ENCODE data around the gene ARMH4. TPM values are rescaled to one million over a fixed set of nuclear protein-coding genes. Genes with fewer than 3 reads are reported as not detected.

Gene ARMH4
- total RNA-seq, 1 experiment from 2014 or later, result 7.8 TPM

GRCh38 chr14:57987596-57988300 lies 164.3 kb downstream of the ARMH4 start:
- Histone ChIP-seq H3K4me3 (ENCODE audit: low read depth, low read length, poor library complexity, severe bottlenecking) (no peak overlapping the region), H3K36me3 (ENCODE audit: insufficient read depth, low read length, poor library complexity, severe bottlenecking) (no peaks in the 10 kb centered on the region), H3K4me1 (ENCODE audit: insufficient read depth, low read length, poor library complexity, severe bottlenecking) (no peaks in the 10 kb centered on the region), H3K9me3 (ENCODE audit: low read depth, low read length, poor library complexity, severe bottlenecking) (no peaks in the 10 kb centered on the region), H3K27ac (ENCODE audit: low read depth, low read length, poor library complexity, severe bottlenecking) (no peak overlapping the region), H3K27me3 (replicated peaks; ENCODE audit: insufficient read depth, low read depth, low read length, poor library complexity) (no peaks in the 10 kb centered on the region)
- CTCF ChIA-PET, result no interaction called here
- intact Hi-C loops (cut with micrococcal nuclease; ENCODE audit: unreplicated experiment), result no loop called here
- no TSS peak for BruUV-seq (replicated peaks)
- DNase-seq (ENCODE audit: low spot score), result no peak
- POLR2A ChIA-PET (ENCODE audit: low non-redundant PET), result no interaction called here
- no peak for TF ChIP-seq EZH2 (IDR thresholded peaks at IDR 0.05; ENCODE audit: borderline replicate concordance, low read depth, low read length, poor library complexity, severe bottlenecking)
- no peak for TF ChIP-seq CTCF (conservative IDR thresholded peaks at IDR 0.05; ENCODE audit: low read depth, low read length)

GRCh38 chr14:57987051-57987450 lies 165.0 kb downstream of the ARMH4 start:
- Histone ChIP-seq H3K27ac (ENCODE audit: low read depth, low read length, poor library complexity, severe bottlenecking) (no peak overlapping the region), H3K9me3 (ENCODE audit: low read depth, low read length, poor library complexity, severe bottlenecking) (no peaks in the 10 kb centered on the region), H3K36me3 (ENCODE audit: insufficient read depth, low read length, poor library complexity, severe bottlenecking) (no peaks in the 10 kb centered on the region), H3K27me3 (replicated peaks; ENCODE audit: insufficient read depth, low read depth, low read length, poor library complexity) (no peaks in the 10 kb centered on the region), H3K4me1 (ENCODE audit: insufficient read depth, low read length, poor library complexity, severe bottlenecking) (no peaks in the 10 kb centered on the region), H3K4me3 (ENCODE audit: low read depth, low read length, poor library complexity, severe bottlenecking) (no peak overlapping the region)
- intact Hi-C loops (cut with micrococcal nuclease; ENCODE audit: unreplicated experiment), result no loop called here
- TF ChIP-seq EZH2 (IDR thresholded peaks at IDR 0.05; ENCODE audit: borderline replicate concordance, low read depth, low read length, poor library complexity, severe bottlenecking) (no peak), CTCF (conservative IDR thresholded peaks at IDR 0.05; ENCODE audit: low read depth, low read length) (no peak)
- ChIA-PET CTCF (no interaction called here), POLR2A (ENCODE audit: low non-redundant PET) (no interaction called here)
- no TSS peak for BruUV-seq (replicated peaks)
- no peak for DNase-seq (ENCODE audit: low spot score)

GRCh38 chr14:57982804-57983634 lies 169.0 kb downstream of the ARMH4 start:
- no peak overlapping the region for H3K27ac ChIP-seq (ENCODE audit: low read depth, low read length, poor library complexity, severe bottlenecking)
- BruUV-seq (replicated peaks), result no TSS peak
- H3K4me3 ChIP-seq (ENCODE audit: low read depth, low read length, poor library complexity, severe bottlenecking), result no peak overlapping the region
- DNase-seq (ENCODE audit: low spot score), result peak; percentile 23
- H3K4me1 ChIP-seq (ENCODE audit: insufficient read depth, low read length, poor library complexity, severe bottlenecking), result no peaks in the 10 kb centered on the region
- no peaks in the 10 kb centered on the region for H3K36me3 ChIP-seq (ENCODE audit: insufficient read depth, low read length, poor library complexity, severe bottlenecking)
- ChIA-PET POLR2A (ENCODE audit: low non-redundant PET) (no interaction called here), CTCF (no interaction called here)
- TF ChIP-seq EZH2 (IDR thresholded peaks at IDR 0.05; ENCODE audit: borderline replicate concordance, low read depth, low read length, poor library complexity, severe bottlenecking), result no peak
- TF ChIP-seq CTCF (conservative IDR thresholded peaks at IDR 0.05; ENCODE audit: low read depth, low read length), result no peak
- intact Hi-C loops (cut with micrococcal nuclease; ENCODE audit: unreplicated experiment), result no loop called here
- H3K9me3 ChIP-seq (ENCODE audit: low read depth, low read length, poor library complexity, severe bottlenecking), result no peaks in the 10 kb centered on the region
- no peaks in the 10 kb centered on the region for H3K27me3 ChIP-seq (replicated peaks; ENCODE audit: insufficient read depth, low read depth, low read length, poor library complexity)
